ENCODE results near the gene PHC2. TPM values are rescaled to one million over a fixed set of nuclear protein-coding genes. Genes with fewer than 3 reads are reported as not detected.

PHC2 gene
- total RNA-seq, 2 experiments from 2014 or later, result 43.0 to 43.7 TPM

- H3K4me3 Mint-ChIP-seq, result no peak overlapping the region
- POLR2A ChIA-PET, result interaction anchor here (0.7 kb wide), 1 partner anchor 67 kb away, joined by 4 read pairs; no protein-coding TSS in a partner anchor
- H3K9me3 Mint-ChIP-seq, result no peaks in the 10 kb centered on the region
- no peaks in the 10 kb centered on the region for H3K27me3 Mint-ChIP-seq
- DNase-seq (no peak), ATAC-seq (ENCODE audit: low read depth) (no peak)
- peaks cover 11% of the 10 kb centered on the region for H3K4me1 Mint-ChIP-seq
- no peaks in the 10 kb centered on the region for H3K36me3 Mint-ChIP-seq
- no peak overlapping the region for H3K27ac Mint-ChIP-seq
These were observed 67.9 kb downstream of the PHC2 start for GRCh38 chr1:33363021-33363420.

DNA sequence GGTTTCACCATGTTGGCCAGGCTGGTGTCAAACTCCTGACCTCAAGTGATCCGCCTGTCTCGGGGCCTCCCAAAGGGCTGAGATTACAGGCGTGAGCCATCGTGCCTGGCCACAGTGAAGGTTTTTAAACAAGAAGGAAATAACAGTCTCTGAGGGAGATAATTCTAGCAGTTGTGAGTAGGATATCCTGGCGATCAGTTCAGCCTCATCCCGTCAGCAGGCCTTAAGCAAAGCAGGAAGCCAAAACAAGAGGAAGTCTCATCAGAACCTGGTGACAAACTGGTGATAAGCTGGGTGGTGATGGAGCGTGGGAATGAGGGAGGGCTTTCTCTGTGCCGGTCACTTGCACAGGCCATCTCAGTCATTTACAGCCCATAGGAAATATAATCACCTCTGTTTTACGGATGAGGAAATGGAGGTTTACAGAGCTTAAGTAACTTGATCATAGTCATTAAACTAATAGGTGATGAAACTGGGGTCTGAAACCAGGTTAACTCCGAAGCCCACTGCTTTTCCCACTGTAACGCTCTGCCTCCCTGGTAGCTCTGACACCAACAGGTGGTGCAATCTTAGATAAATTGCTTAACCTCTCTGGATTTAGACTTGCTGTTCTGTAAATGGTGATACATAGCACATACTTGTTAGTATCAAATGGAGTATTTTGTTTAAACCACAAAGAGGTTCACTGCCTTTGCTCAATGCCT lies 69.2 kb downstream of the PHC2 start:
- Mint-ChIP-seq H3K4me3 (no peak overlapping the region), H3K9me3 (no peaks in the 10 kb centered on the region), H3K27ac (no peak overlapping the region), H3K27me3 (no peaks in the 10 kb centered on the region), H3K4me1 (peaks cover 7% of the 10 kb centered on the region), H3K36me3 (no peaks in the 10 kb centered on the region)
- ATAC-seq (ENCODE audit: low read depth), result no peak
- DNase-seq, result no peak
- POLR2A ChIA-PET, result no interaction called here

DNA sequence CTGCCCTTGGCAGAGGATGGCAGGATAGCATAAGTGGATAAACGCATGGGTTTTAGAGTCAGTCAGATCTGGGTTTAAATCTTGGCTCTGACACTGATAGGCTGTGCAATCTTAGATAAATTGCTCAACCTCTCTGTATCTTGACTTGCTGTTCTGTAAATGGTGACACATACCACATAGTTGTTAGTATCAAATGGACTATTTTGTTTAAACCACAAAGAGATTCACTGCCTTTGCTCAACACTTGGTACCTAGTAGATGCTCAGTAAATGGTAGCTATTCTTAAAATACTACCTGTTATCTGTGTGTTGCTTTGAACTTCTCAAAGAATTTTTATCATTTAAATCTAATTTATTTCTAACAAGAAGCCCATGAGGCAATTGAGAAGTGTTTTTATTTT lies 70.5 kb downstream of the PHC2 start:
- H3K36me3 Mint-ChIP-seq, result no peaks in the 10 kb centered on the region

DNA sequence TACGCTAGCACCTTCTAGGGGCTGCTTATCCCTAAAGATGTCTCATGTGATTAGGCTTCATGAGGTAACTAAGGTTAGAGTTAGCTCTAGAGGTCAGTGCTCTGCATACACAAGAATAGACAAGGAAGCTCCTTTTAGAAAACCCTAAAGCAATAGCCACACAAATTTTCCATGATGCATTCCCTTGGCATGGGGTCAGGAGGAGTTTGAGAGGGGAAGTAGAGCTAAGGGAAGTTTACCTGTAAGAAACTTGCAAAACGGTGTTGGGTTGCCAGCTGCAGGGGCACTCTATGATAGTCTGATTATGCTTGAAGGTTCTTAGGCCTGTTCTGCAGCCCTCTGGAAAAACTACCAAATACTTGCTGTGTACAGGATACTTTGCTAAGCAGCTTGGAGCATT lies 71.0 kb downstream of the PHC2 start:
- Mint-ChIP-seq H3K4me1 (peaks cover 7% of the 10 kb centered on the region), H3K4me3 (no peak overlapping the region), H3K9me3 (no peaks in the 10 kb centered on the region), H3K27me3 (no peaks in the 10 kb centered on the region), H3K36me3 (no peaks in the 10 kb centered on the region), H3K27ac (no peak overlapping the region)
- ATAC-seq (ENCODE audit: low read depth), result no peak
- POLR2A ChIA-PET, result no interaction called here
- no peak for DNase-seq

More for the DNA sequence above, 70.5 kb downstream of the PHC2 start:
- H3K27ac Mint-ChIP-seq, result no peak overlapping the region
- DNase-seq (no peak), ATAC-seq (ENCODE audit: low read depth) (no peak)
- POLR2A ChIA-PET, result no interaction called here
- H3K27me3 Mint-ChIP-seq, result no peaks in the 10 kb centered on the region
- peaks cover 7% of the 10 kb centered on the region for H3K4me1 Mint-ChIP-seq
- H3K9me3 Mint-ChIP-seq, result no peaks in the 10 kb centered on the region
- H3K4me3 Mint-ChIP-seq, result no peak overlapping the region

- no peak for ATAC-seq (ENCODE audit: low read depth)
- no peak overlapping the region for H3K27ac Mint-ChIP-seq
- H3K4me3 Mint-ChIP-seq, result no peak overlapping the region
- no peak for DNase-seq
- H3K4me1 Mint-ChIP-seq, result peaks cover 9% of the 10 kb centered on the region
- H3K36me3 Mint-ChIP-seq, result no peaks in the 10 kb centered on the region
- H3K9me3 Mint-ChIP-seq, result no peaks in the 10 kb centered on the region
- H3K27me3 Mint-ChIP-seq, result no peaks in the 10 kb centered on the region
- POLR2A ChIA-PET, result no interaction called here
These were observed 71.9 kb downstream of the PHC2 start for GRCh38 chr1:33358795-33359503.

GRCh38 chr1:33358114-33358794 lies 72.6 kb downstream of the PHC2 start:
- Mint-ChIP-seq H3K9me3 (no peaks in the 10 kb centered on the region), H3K4me1 (peaks cover 9% of the 10 kb centered on the region), H3K36me3 (no peaks in the 10 kb centered on the region), H3K27ac (no peak overlapping the region), H3K4me3 (no peak overlapping the region), H3K27me3 (no peaks in the 10 kb centered on the region)
- ATAC-seq (ENCODE audit: low read depth) (no peak), DNase-seq (no peak)
- POLR2A ChIA-PET, result no interaction called here

GRCh38 chr1:33357099-33357498 lies 73.8 kb downstream of the PHC2 start:
- Mint-ChIP-seq H3K36me3 (no peaks in the 10 kb centered on the region), H3K4me1 (peaks cover 9% of the 10 kb centered on the region), H3K27ac (no peak overlapping the region), H3K9me3 (no peaks in the 10 kb centered on the region), H3K27me3 (no peaks in the 10 kb centered on the region), H3K4me3 (no peak overlapping the region)
- DNase-seq (no peak), ATAC-seq (ENCODE audit: low read depth) (no peak)
- POLR2A ChIA-PET, result no interaction called here

- Mint-ChIP-seq H3K4me3 (no peak overlapping the region), H3K4me1 (peaks cover 15% of the 10 kb centered on the region), H3K27ac (no peak overlapping the region), H3K36me3 (no peaks in the 10 kb centered on the region), H3K27me3 (no peaks in the 10 kb centered on the region), H3K9me3 (no peaks in the 10 kb centered on the region)
- ATAC-seq (ENCODE audit: low read depth) (no peak), DNase-seq (no peak)
- POLR2A ChIA-PET, result no interaction called here
These were observed 76.1 kb downstream of the PHC2 start for GRCh38 chr1:33354707-33355316.

DNA sequence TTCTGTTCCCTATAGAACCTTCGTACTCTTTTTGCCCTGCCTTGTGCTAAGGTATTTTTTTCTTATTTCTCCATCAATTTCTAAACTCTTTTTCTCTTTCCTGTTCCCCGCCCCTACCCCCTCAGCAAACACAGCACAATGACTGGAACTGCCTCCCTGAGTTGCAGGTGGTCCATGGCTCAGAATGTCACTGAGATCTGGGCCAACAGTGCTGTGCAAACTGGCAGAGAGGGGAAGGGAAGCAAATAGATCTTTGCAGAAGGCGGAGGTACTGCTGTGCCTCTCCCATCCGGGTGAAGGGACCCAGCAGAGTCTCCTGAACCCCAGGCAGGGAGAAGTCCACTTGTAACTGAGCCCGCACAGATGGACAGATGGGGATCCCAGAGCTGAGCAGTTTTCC lies 77.4 kb downstream of the PHC2 start:
- Mint-ChIP-seq H3K27ac (no peak overlapping the region), H3K4me1 (peaks cover 16% of the 10 kb centered on the region), H3K9me3 (no peaks in the 10 kb centered on the region), H3K27me3 (no peaks in the 10 kb centered on the region), H3K4me3 (no peak overlapping the region), H3K36me3 (peaks cover 1% of the 10 kb centered on the region)
- DNase-seq (no peak), ATAC-seq (ENCODE audit: low read depth) (no peak)
- POLR2A ChIA-PET, result no interaction called here

DNA sequence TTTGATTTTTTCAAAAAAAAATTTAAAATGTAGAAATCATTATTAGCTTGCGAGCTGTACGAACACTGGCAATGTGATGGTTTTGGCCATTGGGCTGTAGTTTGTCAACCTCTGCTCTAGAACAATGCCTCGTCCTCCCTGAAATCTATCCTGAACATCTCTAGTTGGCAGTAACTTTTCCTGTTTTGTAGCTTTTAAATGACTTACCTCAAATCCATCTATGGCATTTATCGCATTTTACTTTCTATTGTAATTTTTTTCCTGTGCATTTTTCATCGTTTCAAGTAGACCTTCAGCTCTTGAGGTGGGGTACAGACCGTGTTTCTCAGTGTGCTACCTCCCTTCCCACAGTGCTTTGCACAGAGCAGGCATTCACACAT lies 79.6 kb downstream of the PHC2 start:
- ATAC-seq (ENCODE audit: low read depth) (no peak), DNase-seq (no peak)
- Mint-ChIP-seq H3K36me3 (peaks cover 14% of the 10 kb centered on the region), H3K27ac (no peak overlapping the region), H3K4me3 (peak overlapping the region; percentile 8), H3K9me3 (no peaks in the 10 kb centered on the region), H3K4me1 (peaks cover 34% of the 10 kb centered on the region), H3K27me3 (no peaks in the 10 kb centered on the region)
- POLR2A ChIA-PET, result interaction anchor here (1.1 to 1.2 kb wide), 2 partner anchors 14 to 94 kb away, joined by 3 to 6 read pairs; no protein-coding TSS in a partner anchor

DNA sequence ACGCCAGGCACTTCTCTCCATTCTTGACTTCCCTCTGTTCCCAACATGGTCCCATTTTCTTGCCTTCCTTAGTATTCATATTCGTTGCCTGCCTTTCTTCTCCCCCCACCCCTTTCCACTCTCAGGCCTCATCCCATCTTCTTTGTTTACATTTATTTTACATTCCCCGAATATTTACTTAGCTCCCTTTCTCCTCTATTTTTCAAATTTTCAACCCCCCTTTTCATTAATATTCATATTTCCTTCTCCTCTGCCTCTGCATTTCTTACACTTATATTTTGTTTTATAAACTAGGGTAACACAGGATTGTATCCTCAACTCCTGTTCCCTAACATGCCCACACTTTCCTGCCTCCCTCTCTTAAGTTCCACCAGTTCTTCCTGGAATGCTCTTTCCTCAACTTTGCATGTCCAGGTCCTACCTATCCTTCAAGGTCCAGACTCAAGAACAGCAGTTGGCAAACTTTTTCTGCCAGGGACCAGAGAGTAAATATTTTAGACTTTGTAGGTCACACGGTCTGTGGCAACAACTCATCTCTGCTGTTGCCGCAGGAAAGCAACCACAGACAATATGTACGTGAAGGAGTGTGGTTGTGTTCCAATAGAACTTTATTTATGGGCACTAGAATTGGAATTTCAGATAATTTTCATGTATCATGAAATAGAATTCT lies 80.1 kb downstream of the PHC2 start:
- Mint-ChIP-seq H3K4me1 (peaks cover 37% of the 10 kb centered on the region), H3K4me3 (peak overlapping the region; percentile 84), H3K27ac (peak overlapping the region; percentile 88), H3K36me3 (peaks cover 15% of the 10 kb centered on the region), H3K27me3 (no peaks in the 10 kb centered on the region), H3K9me3 (no peaks in the 10 kb centered on the region)
- no peak for ATAC-seq (ENCODE audit: low read depth)
- DNase-seq, result no peak
- POLR2A ChIA-PET, result interaction anchor here (0.7 to 1.4 kb wide), 6 partner anchors 12 to 534 kb away, joined by 3 to 4 read pairs (median 4); partner anchors contain the start of genes S100PBP, TRIM62 and YARS1

DNA sequence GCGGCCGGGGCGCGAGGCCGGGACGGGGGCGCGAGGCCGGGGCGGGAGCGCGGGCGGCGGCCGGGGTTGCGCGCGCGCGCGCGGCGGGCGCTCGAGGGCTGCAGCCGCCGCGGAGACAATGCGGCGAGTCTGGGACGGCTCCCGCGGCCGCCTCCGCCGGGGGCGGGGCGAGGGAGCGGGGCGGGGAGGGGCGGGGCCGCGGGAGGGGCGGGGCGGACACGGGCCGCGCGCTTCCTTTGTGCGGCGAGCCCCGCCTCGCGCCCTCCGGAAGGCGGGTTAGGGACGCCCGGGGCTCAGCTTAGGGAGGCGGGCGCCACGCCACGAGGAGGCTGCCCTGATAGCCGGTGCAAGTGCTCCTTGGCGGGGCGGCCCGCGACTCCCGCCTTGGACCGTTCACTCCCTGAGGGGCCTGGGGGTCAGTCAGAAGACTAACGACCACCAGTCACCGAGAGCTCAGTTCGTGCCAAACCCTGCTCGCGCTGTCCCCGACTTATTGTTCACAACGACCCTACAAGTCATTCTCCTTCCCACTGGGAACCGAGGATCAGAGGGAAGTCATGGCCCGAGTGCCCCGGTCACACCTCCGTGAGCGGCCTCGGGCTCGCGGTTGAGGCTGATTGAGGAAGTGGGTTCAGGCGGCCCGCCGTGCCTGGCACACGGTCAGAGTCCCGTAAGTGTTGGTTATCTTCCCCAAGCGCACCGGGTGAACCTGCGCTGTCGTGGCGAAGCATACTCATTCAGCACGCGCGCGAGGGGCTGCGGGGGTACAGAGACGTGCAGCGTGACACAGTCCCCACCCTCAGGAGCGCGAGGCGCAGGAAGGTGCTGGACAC lies 80.9 kb downstream of the PHC2 start:
- peak overlapping the region; percentile 88 for H3K27ac Mint-ChIP-seq
- DNase-seq (peak; percentile 85), ATAC-seq (ENCODE audit: low read depth) (peak; percentile 84)
- peak overlapping the region; percentile 84 for H3K4me3 Mint-ChIP-seq
- H3K4me1 Mint-ChIP-seq, result peaks cover 42% of the 10 kb centered on the region
- H3K36me3 Mint-ChIP-seq, result peaks cover 18% of the 10 kb centered on the region
- H3K9me3 Mint-ChIP-seq, result no peaks in the 10 kb centered on the region
- POLR2A ChIA-PET, result interaction anchor here (0.7 to 1.4 kb wide), 9 partner anchors 11 to 533 kb away, joined by 3 to 6 read pairs (median 3); partner anchors contain the start of genes S100PBP, TRIM62 and YARS1
- no peaks in the 10 kb centered on the region for H3K27me3 Mint-ChIP-seq
